Measurements from ENCODE around the gene TMEM97.

GRCh38 chr17:28357901-28358197 lies 38.8 kb downstream of the TMEM97 start:
- no peak for TF ChIP-seq CTCF (IDR thresholded peaks at IDR 0.05)
- TF ChIP-seq EP300 (IDR thresholded peaks at IDR 0.05), result no peak

Data from ovary (tissue), 3 donors.